ENCODE results near the gene TCF21. TPM values are rescaled to one million over a fixed set of nuclear protein-coding genes. Genes with fewer than 3 reads are reported as not detected.

TCF21 gene
- total RNA-seq, 2 experiments from 2014 or later = not detected

GRCh38 chr6:133939778-133940667 lies 51.1 kb downstream of the TCF21 start:
- H3K27ac ChIP-seq (ENCODE audit: low read depth, low read length, poor library complexity, severe bottlenecking) = no peak overlapping the region
- POLR2A ChIA-PET = interaction anchor here (0.7 kb wide), 2 partner anchors 10 to 1043 kb away, joined by 3 read pairs; no protein-coding TSS in a partner anchor
- TF ChIP-seq CTCF (conservative IDR thresholded peaks at IDR 0.05; ENCODE audit: low read length) (no peak), EZH2phosphoT487 (IDR thresholded peaks at IDR 0.05; ENCODE audit: borderline replicate concordance, low read depth, low read length) (no peak)
- H3K9me2 ChIP-seq (ENCODE audit: insufficient read depth, low read length) = no peaks in the 10 kb centered on the region
- no peak for DNase-seq (ENCODE audit: low spot score)
- H3K79me2 ChIP-seq (ENCODE audit: insufficient read depth, low read depth, low read length) = no peaks in the 10 kb centered on the region
- no peak overlapping the region for H2AFZ ChIP-seq (ENCODE audit: low read length)
- no peaks in the 10 kb centered on the region for H4K20me1 ChIP-seq (ENCODE audit: insufficient read depth, low read length)
- H3K4me1 ChIP-seq (ENCODE audit: insufficient read depth, low read length, poor library complexity, severe bottlenecking) = no peaks in the 10 kb centered on the region
- intact Hi-C loops (cut with micrococcal nuclease; ENCODE audit: unreplicated experiment) = no loop called here
- no TSS peak for BruUV-seq (replicated peaks)
- H3K9me3 ChIP-seq (ENCODE audit: low read length) = no peaks in the 10 kb centered on the region
- H3K4me3 ChIP-seq (ENCODE audit: low read depth, low read length, poor library complexity, severe bottlenecking) = no peak overlapping the region
- no peak overlapping the region for H3K4me2 ChIP-seq (ENCODE audit: low read length)
- no peaks in the 10 kb centered on the region for H3K36me3 ChIP-seq (ENCODE audit: insufficient read depth, low read length)
- CTCF ChIA-PET (ENCODE audit: unreplicated experiment) = no interaction called here

Other genes starting within 250 kb of the TCF21 start
- gene TBPL1, start 64.1 kb downstream of the TCF21 start, total RNA-seq (2014; rRNA removed; shearing (Covaris generic)) = 25.9 and 27.8 TPM in 2 replicates
- 47.7 and 50.0 TPM in 2 replicates for gene TBPL1, start 64.1 kb downstream of the TCF21 start, total RNA-seq (2022)
- gene SLC2A12, start 163.5 kb downstream of the TCF21 start, total RNA-seq (2014; rRNA removed; shearing (Covaris generic)) = 0.80 and 0.82 TPM in 2 replicates
- 1.1 and 1.3 TPM in 2 replicates for gene SLC2A12, start 163.5 kb downstream of the TCF21 start, total RNA-seq (2022)

Data from OCI-LY7 (cell line).